Measurements from ENCODE around the gene MBD2. TPM values are rescaled to one million over a fixed set of nuclear protein-coding genes. Genes with fewer than 3 reads are reported as not detected.

MBD2 gene
- total and polyA plus RNA-seq, 3 donors from 2014 or later, result 59.1 to 106 (median 66.9) TPM

- Histone ChIP-seq H3K9me3 (no peaks in the 10 kb centered on the region), H3K36me3 (ENCODE audit: low read depth, missing control alignments) (no peaks in the 10 kb centered on the region), H3K27me3 (no peaks in the 10 kb centered on the region), H3K4me1 (no peaks in the 10 kb centered on the region), H3K27ac (no peak overlapping the region), H3K4me3 (no peak overlapping the region)
- DNase-seq, result no peak
- intact Hi-C loops (cut with DNase I; ENCODE audit: low total_unique reads), result no loop called here
- TF ChIP-seq CTCF (IDR thresholded peaks at IDR 0.05) (no peak), POLR2A (IDR thresholded peaks at IDR 0.05) (no peak)
- WGBS, 2 donors, result 73 to 74% methylated on average over 1 of the region's 1 CpG
Observed at GRCh38 chr18:54159906-54160305, 64.6 kb downstream of the MBD2 start.

- WGBS, 2 donors, result 79 to 86% methylated on average over 7 of the region's 7 CpGs
- H3K36me3 ChIP-seq (ENCODE audit: low read depth, missing control alignments), result no peaks in the 10 kb centered on the region
- H3K4me3 ChIP-seq, result no peak overlapping the region
- TF ChIP-seq CTCF (IDR thresholded peaks at IDR 0.05) (no peak), POLR2A (IDR thresholded peaks at IDR 0.05) (no peak)
- no peaks in the 10 kb centered on the region for H3K4me1 ChIP-seq
- no peak overlapping the region for H3K27ac ChIP-seq
- intact Hi-C loops (cut with DNase I; ENCODE audit: low total_unique reads), result no loop called here
- DNase-seq, result no peak
- H3K9me3 ChIP-seq, result no peaks in the 10 kb centered on the region
- no peaks in the 10 kb centered on the region for H3K27me3 ChIP-seq
Observed at GRCh38 chr18:54157646-54158385, 66.7 kb downstream of the MBD2 start.

- no peak for TF ChIP-seq CTCF (IDR thresholded peaks at IDR 0.05)
- TF ChIP-seq POLR2A (IDR thresholded peaks at IDR 0.05), result no peak
- intact Hi-C loops (cut with DNase I; ENCODE audit: low total_unique reads), result no loop called here
- H3K27me3 ChIP-seq, result no peaks in the 10 kb centered on the region
- 80 to 84% methylated on average over 3 of the region's 3 CpGs for whole genome bisulfite sequencing, 2 donors
- H3K9me3 ChIP-seq, result no peaks in the 10 kb centered on the region
- no peak overlapping the region for H3K4me3 ChIP-seq
- peaks cover under 1% of the 10 kb centered on the region for H3K4me1 ChIP-seq
- H3K36me3 ChIP-seq (ENCODE audit: low read depth, missing control alignments), result no peaks in the 10 kb centered on the region
- H3K27ac ChIP-seq, result no peak overlapping the region
- DNase-seq, result no peak
Observed at GRCh38 chr18:54155412-54155811, 69.1 kb downstream of the MBD2 start.

- no peak overlapping the region for H3K4me3 ChIP-seq
- peaks cover 10% of the 10 kb centered on the region for H3K4me1 ChIP-seq
- H3K36me3 ChIP-seq (ENCODE audit: low read depth, missing control alignments), result no peaks in the 10 kb centered on the region
- no peak overlapping the region for H3K27ac ChIP-seq
- intact Hi-C loops (cut with DNase I; ENCODE audit: low total_unique reads), result no loop called here
- no peaks in the 10 kb centered on the region for H3K27me3 ChIP-seq
- H3K9me3 ChIP-seq, result no peaks in the 10 kb centered on the region
- TF ChIP-seq CTCF (IDR thresholded peaks at IDR 0.05), result no peak
- no peak for TF ChIP-seq POLR2A (IDR thresholded peaks at IDR 0.05)
- no peak for DNase-seq
- WGBS, 2 donors, result 67 to 68% methylated on average over 4 of the region's 4 CpGs
Observed at GRCh38 chr18:54154231-54154630, 70.2 kb downstream of the MBD2 start.

- H3K4me1 ChIP-seq, result peaks cover 10% of the 10 kb centered on the region
- no peaks in the 10 kb centered on the region for H3K9me3 ChIP-seq
- TF ChIP-seq POLR2A (IDR thresholded peaks at IDR 0.05), result no peak
- no peak for TF ChIP-seq CTCF (IDR thresholded peaks at IDR 0.05)
- DNase-seq, result no peak
- no peak overlapping the region for H3K27ac ChIP-seq
- intact Hi-C loops (cut with DNase I; ENCODE audit: low total_unique reads), result no loop called here
- no peaks in the 10 kb centered on the region for H3K36me3 ChIP-seq (ENCODE audit: low read depth, missing control alignments)
- no peaks in the 10 kb centered on the region for H3K27me3 ChIP-seq
- H3K4me3 ChIP-seq, result no peak overlapping the region
- 69 to 79% methylated on average over 3 of the region's 3 CpGs for whole genome bisulfite sequencing, 2 donors
Observed at GRCh38 chr18:54151376-54151775, 73.1 kb downstream of the MBD2 start.
